Sigmoid colon (tissue), 7 donors: ENCODE results near the gene MUL1. TPM values are rescaled to one million over a fixed set of nuclear protein-coding genes. Genes with fewer than 3 reads are reported as not detected.

ENCODE experiments used
- DNase-seq: peaks from one replicate; pipeline ENCODE4 v3.0.0-alpha.2; 2019
- H3K27ac ChIP-seq, 4 donors: fragments of 200-600 bp; sonication (generic); one replicate each; pipeline ENCODE4 v1.5.1; 2016 to 2019; ENCODE audit warnings: mild to moderate bottlenecking in 1 of 4
- H3K27me3 ChIP-seq, 3 donors: fragments of 200-600 bp; sonication (generic); one replicate each; pipeline ENCODE4 v1.5.1; 2019; ENCODE audit warnings: mild to moderate bottlenecking in 1 of 3
- H3K36me3 ChIP-seq, 4 donors: fragments of 200-600 bp; sonication (generic); one replicate each; pipeline ENCODE4 v1.5.1; 2016 to 2019
- H3K4me1 ChIP-seq, 4 donors: fragments of 200-600 bp; sonication (generic); one replicate each; pipeline ENCODE4 v1.5.1; 2017 to 2019
- H3K4me3 ChIP-seq, 4 donors: fragments of 200-600 bp; sonication (generic); one replicate each; pipeline ENCODE4 v1.5.1; 2017 to 2019; ENCODE audit warnings: mild to moderate bottlenecking in 2 of 4, moderate library complexity in 1 of 4
- H3K9me3 ChIP-seq, 4 donors: fragments of 200-600 bp in 3 of 4; sonication (generic) in 3 of 4; one replicate each; pipeline versions ENCODE4 v1.5.1 to v1.6.1; 2013 to 2019
- EP300 ChIP-seq, 4 donors: sonication (generic); formaldehyde crosslinking; IDR thresholded peaks; one replicate each; pipeline ENCODE4 v1.6.1; 2017; ENCODE audit warnings: antibody characterized with exemption in 4 of 4
- POLR2A ChIP-seq, 2 donors: fragments of 450-650 bp; IDR thresholded peaks; one replicate each; pipeline ENCODE4 v1.6.1; 2016; ENCODE audit warnings: antibody characterized with exemption in 2 of 2, mild to moderate bottlenecking in 2 of 2, moderate library complexity in 2 of 2
- POLR2AphosphoS5 ChIP-seq, 4 donors: sonication (generic); formaldehyde crosslinking; IDR thresholded peaks; one replicate each; pipeline ENCODE4 v1.6.1; 2017; ENCODE audit warnings: antibody characterized with exemption in 4 of 4
- WGBS, 2 donors: extraction: QIAGEN DNeasy Blood & Tissue Kit; methylation state at CpG; one replicate each; pipeline ENCODE4 v1.1.7; 2013; 5-methylcytosine and 5-hydroxymethylcytosine counted together
- intact Hi-C: fragments of 100-400 bp; cut with DNase I; formaldehyde crosslinking; loops from one replicate; pipeline ENCODE4 v1.15.1; 2023
- polyA plus RNA-seq, 3 donors: library from polyadenylated mRNA; stranded (reverse); fragments of 200-250 nt; gene quantifications; one replicate each; pipeline ENCODE4 v1.2.3, GENCODE V29; 2013
- total RNA-seq, 4 donors: library from RNA; depleted of rRNA; stranded (reverse); fragments of >200 nt; gene quantifications; one replicate each; pipeline ENCODE4 v1.1.0, GENCODE V29; 2016
- TF ChIP-seq, protein P1 (sequence below), 4 experiments: fragments of 450-650 bp in 3 of 4; fragments of 200-600 bp in 1 of 4; IDR thresholded peaks; one replicate each; pipeline ENCODE4 v1.5.1; 2016 to 2019; ENCODE audit warnings: antibody characterized with exemption in 4 of 4, mild to moderate bottlenecking in 3 of 4, moderate library complexity in 2 of 4
- donor health status: healthy with polysubstance abuse.
- donor health status: Bipolar disorder and iron deficiency.
- donor health status: healthy.

MUL1 gene
- total and polyA plus RNA-seq, 7 donors: 4.8 to 34.1 (median 30.3) TPM

DNA sequence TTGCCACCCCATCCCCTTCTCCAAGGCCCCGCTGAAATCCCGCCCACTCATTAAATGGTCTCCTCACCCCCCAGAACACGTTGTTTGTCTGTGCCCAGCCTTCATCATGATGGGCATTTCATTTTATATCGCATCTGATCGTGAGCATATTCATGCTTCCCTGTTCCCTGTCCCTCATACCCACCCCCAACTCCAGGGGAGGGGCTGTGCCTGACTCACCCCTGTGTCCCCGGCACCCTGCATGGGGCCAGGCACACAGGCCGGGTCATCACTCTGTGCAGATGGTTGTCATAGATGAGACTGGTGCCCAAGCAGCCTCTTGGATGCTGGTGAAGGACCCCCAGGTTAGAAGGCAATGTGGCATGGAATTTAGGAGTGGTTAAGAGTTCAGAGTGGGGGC, 33.0 kb downstream of the MUL1 start:
- H3K4me3 ChIP-seq: no peak overlapping the region
- intact Hi-C loops: no loop called here
- no peak overlapping the region for H3K27ac ChIP-seq
- no peaks in the 10 kb centered on the region for H3K36me3 ChIP-seq
- peaks cover 0 to 6% (median 0%) of the 10 kb centered on the region in 3 donors for H3K27me3 ChIP-seq
- peaks cover 0 to 30% (median 27%) of the 10 kb centered on the region in 4 donors for H3K4me1 ChIP-seq
- 23 to 54% methylated on average over 7 of the region's 7 CpGs for WGBS, 2 donors
- no peaks in the 10 kb centered on the region for H3K9me3 ChIP-seq
- DNase-seq: no peak
- TF ChIP-seq POLR2AphosphoS5 (IDR thresholded peaks at IDR 0.05) (no peak), EP300 (IDR thresholded peaks at IDR 0.05) (no peak), POLR2A (IDR thresholded peaks at IDR 0.05) (no peak)
- TF ChIP-seq, protein P1, sequence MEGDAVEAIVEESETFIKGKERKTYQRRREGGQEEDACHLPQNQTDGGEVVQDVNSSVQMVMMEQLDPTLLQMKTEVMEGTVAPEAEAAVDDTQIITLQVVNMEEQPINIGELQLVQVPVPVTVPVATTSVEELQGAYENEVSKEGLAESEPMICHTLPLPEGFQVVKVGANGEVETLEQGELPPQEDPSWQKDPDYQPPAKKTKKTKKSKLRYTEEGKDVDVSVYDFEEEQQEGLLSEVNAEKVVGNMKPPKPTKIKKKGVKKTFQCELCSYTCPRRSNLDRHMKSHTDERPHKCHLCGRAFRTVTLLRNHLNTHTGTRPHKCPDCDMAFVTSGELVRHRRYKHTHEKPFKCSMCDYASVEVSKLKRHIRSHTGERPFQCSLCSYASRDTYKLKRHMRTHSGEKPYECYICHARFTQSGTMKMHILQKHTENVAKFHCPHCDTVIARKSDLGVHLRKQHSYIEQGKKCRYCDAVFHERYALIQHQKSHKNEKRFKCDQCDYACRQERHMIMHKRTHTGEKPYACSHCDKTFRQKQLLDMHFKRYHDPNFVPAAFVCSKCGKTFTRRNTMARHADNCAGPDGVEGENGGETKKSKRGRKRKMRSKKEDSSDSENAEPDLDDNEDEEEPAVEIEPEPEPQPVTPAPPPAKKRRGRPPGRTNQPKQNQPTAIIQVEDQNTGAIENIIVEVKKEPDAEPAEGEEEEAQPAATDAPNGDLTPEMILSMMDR (IDR thresholded peaks at IDR 0.05): no peak

DNA sequence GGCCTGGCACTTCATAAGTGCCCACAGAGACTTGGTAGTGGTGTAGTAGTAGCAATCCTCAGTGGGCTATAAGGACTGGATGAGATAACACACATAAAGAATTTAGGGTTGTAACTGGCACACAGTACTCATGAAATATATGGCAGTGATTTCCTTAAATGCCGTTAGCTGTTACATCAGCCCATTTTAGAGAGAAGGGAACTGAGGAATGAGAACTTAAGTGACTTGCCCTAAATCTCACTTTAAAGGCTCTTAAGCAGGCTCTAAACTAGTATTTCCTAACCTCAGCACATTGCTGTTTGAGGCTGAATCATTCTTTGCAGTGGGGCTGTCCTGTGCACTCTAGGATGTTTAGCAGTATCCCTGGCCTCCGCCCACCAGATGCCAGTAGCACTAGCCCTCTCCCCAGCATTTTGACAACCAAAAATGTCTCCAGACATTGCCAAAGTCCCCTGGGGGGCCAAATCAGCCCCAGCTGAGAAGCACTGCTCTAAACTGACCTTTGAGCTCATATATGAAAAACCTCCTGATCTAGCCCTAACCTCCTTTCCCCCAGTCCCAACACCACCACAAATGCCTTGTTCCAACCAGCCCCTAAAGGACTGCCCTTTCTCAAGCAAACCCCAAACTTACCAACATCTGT, 33.5 kb downstream of the MUL1 start:
- Histone ChIP-seq H3K27ac (no peak overlapping the region), H3K27me3 (peaks cover 0 to 6% (median 0%) of the 10 kb centered on the region in 3 donors), H3K4me1 (peaks cover 0 to 30% (median 27%) of the 10 kb centered on the region in 4 donors), H3K4me3 (no peak overlapping the region), H3K9me3 (no peaks in the 10 kb centered on the region), H3K36me3 (no peaks in the 10 kb centered on the region)
- WGBS, 2 donors: 42 to 83% methylated on average over 2 of the region's 2 CpGs
- TF ChIP-seq, protein P1 (IDR thresholded peaks at IDR 0.05): no peak
- TF ChIP-seq POLR2AphosphoS5 (IDR thresholded peaks at IDR 0.05): no peak
- no peak for TF ChIP-seq EP300 (IDR thresholded peaks at IDR 0.05)
- intact Hi-C loops: no loop called here
- no peak for DNase-seq

DNA sequence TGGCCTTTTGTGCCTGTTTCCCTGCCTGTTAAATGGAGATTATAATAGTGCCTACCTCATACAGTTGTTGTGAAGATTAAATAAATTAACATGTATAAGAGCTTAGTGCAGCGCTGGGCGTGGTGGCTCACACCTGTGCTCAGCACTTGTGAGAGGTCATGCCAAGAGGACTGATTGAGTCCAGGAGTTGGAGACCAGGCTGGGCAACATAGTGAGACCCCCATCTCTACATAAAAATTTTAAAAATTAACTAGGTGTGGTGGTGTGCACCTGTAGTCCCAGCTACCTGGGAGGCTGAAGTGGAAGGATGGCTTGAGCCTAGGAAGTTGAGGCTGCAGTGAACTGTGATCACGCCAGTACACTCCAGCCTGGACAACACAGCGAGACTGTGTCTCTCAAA, 34.1 kb downstream of the MUL1 start:
- no peak for DNase-seq
- no peaks in the 10 kb centered on the region for H3K36me3 ChIP-seq
- peaks cover 0 to 30% (median 26%) of the 10 kb centered on the region in 4 donors for H3K4me1 ChIP-seq
- no peak for TF ChIP-seq POLR2A (IDR thresholded peaks at IDR 0.05)
- TF ChIP-seq, protein P1 (IDR thresholded peaks at IDR 0.05): no peak
- TF ChIP-seq EP300 (IDR thresholded peaks at IDR 0.05): no peak
- no peak for TF ChIP-seq POLR2AphosphoS5 (IDR thresholded peaks at IDR 0.05)
- H3K4me3 ChIP-seq: no peak overlapping the region
- H3K27ac ChIP-seq: no peak overlapping the region
- 87% methylated on average over 4 of the region's 4 CpGs for WGBS, 2 donors
- H3K27me3 ChIP-seq: peaks cover 0 to 6% (median 0%) of the 10 kb centered on the region in 3 donors
- H3K9me3 ChIP-seq: no peaks in the 10 kb centered on the region
- intact Hi-C loops: no loop called here

DNA sequence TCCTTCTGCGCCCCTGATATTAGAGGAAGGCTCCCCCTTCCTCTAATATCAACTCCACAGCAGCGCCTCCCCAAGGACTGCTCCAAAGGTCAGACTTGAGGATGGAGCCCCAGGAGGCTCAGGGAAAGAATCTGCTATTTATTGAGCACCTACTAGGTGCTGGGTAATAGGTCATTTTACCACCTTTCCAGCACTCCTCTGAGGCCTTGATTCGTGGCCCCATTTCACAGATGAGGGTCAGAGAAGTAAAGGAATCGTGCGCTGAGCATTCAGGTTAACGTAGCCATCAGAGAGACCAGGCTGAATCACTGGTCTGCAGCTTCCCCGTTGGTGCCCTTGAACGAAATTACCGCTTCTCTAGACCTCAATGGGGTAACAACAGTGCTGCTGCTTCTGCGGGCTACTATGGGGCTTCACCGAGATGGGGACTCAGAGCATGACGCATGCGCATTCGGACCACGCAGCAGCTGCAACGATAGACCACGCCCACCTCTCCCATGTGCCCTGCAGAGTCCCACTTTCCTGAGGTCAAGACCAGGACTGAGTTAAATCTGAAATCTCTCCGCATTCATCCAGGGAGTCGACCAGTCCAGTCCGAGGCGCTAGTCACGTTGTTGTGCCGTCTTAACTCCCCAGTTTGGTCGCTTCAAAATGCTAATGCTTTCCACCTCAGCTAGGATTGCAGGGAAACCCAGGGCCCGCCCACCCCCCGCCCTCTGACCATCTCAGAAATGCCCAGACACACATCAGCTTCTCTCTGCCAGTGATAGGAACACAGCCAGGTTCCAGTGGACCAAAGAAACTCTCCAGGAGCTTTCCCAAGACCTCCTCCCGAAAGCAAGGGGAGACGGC, 34.9 kb downstream of the MUL1 start:
- no peak overlapping the region for H3K4me3 ChIP-seq
- TF ChIP-seq POLR2A (IDR thresholded peaks at IDR 0.05) (no peak), POLR2AphosphoS5 (IDR thresholded peaks at IDR 0.05) (no peak), EP300 (IDR thresholded peaks at IDR 0.05) (no peak)
- TF ChIP-seq, protein P1 (IDR thresholded peaks at IDR 0.05): no peak
- intact Hi-C loops: no loop called here
- H3K27me3 ChIP-seq: peaks cover 0 to 6% (median 0%) of the 10 kb centered on the region in 3 donors
- H3K36me3 ChIP-seq: no peaks in the 10 kb centered on the region
- H3K9me3 ChIP-seq: no peaks in the 10 kb centered on the region
- peak; percentile 80 for DNase-seq
- peaks cover 0 to 23% (median 19%) of the 10 kb centered on the region in 4 donors for H3K4me1 ChIP-seq
- WGBS, 2 donors: 35 to 41% methylated on average over 28 of the region's 28 CpGs
- H3K27ac ChIP-seq: no peak overlapping the region
